CD4-positive, alpha-beta T cell (primary cell): Measurements from ENCODE around the gene OXTR. TPM values are rescaled to one million over a fixed set of nuclear protein-coding genes. Genes with fewer than 3 reads are reported as not detected.

ENCODE experiments used
- ATAC-seq: fragments of 200-7000 bp; cut with Tn5 transposase; one replicate; pipeline ENCODE4 v1.10.0; 2022; ENCODE audit warnings: mild to moderate bottlenecking; ENCODE audit not compliant: poor library complexity
- CTCF ChIA-PET: fragments of 350-600 bp; sonication (Branson Sonifier 250); formaldehyde crosslinking; loops from one replicate; lab custom pipeline; 2021; ENCODE audit warnings: antibody characterized with exemption, inconsistent platforms; lab: Charles Lee
- POLR2A ChIA-PET: fragments of 350-600 bp; sonication (Branson Sonifier 250); formaldehyde crosslinking; loops from one replicate; lab custom pipeline; 2021; ENCODE audit warnings: antibody characterized with exemption, inconsistent platforms; lab: Charles Lee
- DNase-seq, 14 experiments: peaks; one replicate each; pipeline ENCODE4 v3.0.0-alpha.2; 2013 to 2020; ENCODE audit warnings: mixed read lengths in 2 of 14
- H3K27ac ChIP-seq, 2 donors: one replicate each; pipeline versions ENCODE4 v1.5.1 to v1.7.0; 2013; ENCODE audit warnings: low read length in 2 of 2, low read depth in 1 of 2, mild to moderate bottlenecking in 1 of 2
- H3K27me3 ChIP-seq, 2 experiments: 1 replicate in 1 of 2; 2 replicates in 1 of 2; pipeline versions ENCODE4 v1.6.1 to v1.7.0; 2013; ENCODE audit warnings: low read length in 2 of 2, control low read depth in 1 of 2, mild to moderate bottlenecking in 1 of 2, moderate library complexity in 1 of 2; ENCODE audit not compliant: insufficient read depth in 2 of 2, control insufficient read depth in 1 of 2
- H3K36me3 ChIP-seq: one replicate; pipeline ENCODE4 v1.6.1; 2013; ENCODE audit warnings: low read length, control low read depth; ENCODE audit not compliant: insufficient read depth
- H3K4me1 ChIP-seq: one replicate; pipeline ENCODE4 v1.6.1; 2013; ENCODE audit warnings: low read length, control low read depth; ENCODE audit not compliant: insufficient read depth
- H3K4me3 ChIP-seq: one replicate; pipeline ENCODE4 v1.5.1; 2013; ENCODE audit warnings: mild to moderate bottlenecking, low read length, moderate library complexity
- H3K9me3 ChIP-seq, 2 experiments: 1 replicate in 1 of 2; 2 replicates in 1 of 2; pipeline versions ENCODE4 v1.6.1 to v1.7.0; 2013; ENCODE audit warnings: low read length in 2 of 2, mild to moderate bottlenecking in 2 of 2, control low read depth in 1 of 2, moderate library complexity in 1 of 2; ENCODE audit not compliant: control insufficient read depth in 1 of 2, insufficient read depth in 1 of 2
- H3K27ac Mint-ChIP-seq: one replicate; pipeline ENCODE4 v1.8.0; 2020; ENCODE audit warnings: mixed read lengths
- H3K27me3 Mint-ChIP-seq: one replicate; pipeline ENCODE4 v1.8.0; 2021; ENCODE audit warnings: mixed read lengths
- H3K36me3 Mint-ChIP-seq: one replicate; pipeline ENCODE4 v1.8.0; 2021; ENCODE audit warnings: low read depth, mixed read lengths
- H3K4me1 Mint-ChIP-seq: one replicate; pipeline ENCODE4 v1.8.0; 2021; ENCODE audit warnings: low read depth, mixed read lengths
- H3K4me3 Mint-ChIP-seq: one replicate; pipeline ENCODE4 v1.8.0; 2020; ENCODE audit warnings: mild to moderate bottlenecking, mixed read lengths
- H3K9me3 Mint-ChIP-seq: one replicate; pipeline ENCODE4 v1.8.0; 2020; ENCODE audit warnings: mixed read lengths
- intact Hi-C, 2 experiments: fragments of 100-400 bp; cut with DNase I in 1 of 2; cut with micrococcal nuclease in 1 of 2; formaldehyde crosslinking; loops; one replicate each; pipeline versions ENCODE4 v1.15.1 to v1.9.0; 2023 to 2025; cut with DNase I, micrococcal nuclease
- polyA plus RNA-seq, 2 donors: library from polyadenylated mRNA; unstranded; fragments of 120-200 nt; gene quantifications; one replicate each; pipeline ENCODE4 v1.2.1, GENCODE V29; 2013
- total RNA-seq, 174 experiments: library from RNA in 2 of 174; stranded (reverse) in 2 of 174; gene quantifications; one replicate each; pipeline ENCODE4 v1.2.3 and lab custom pipeline; 2021 to 2026
- TF ChIP-seq, protein P1 (sequence below): fragments of 200-600 bp; IDR thresholded peaks from one replicate; pipeline ENCODE4 v1.8.0; 2022; ENCODE audit warnings: antibody characterized with exemption, mild to moderate bottlenecking

The OXTR gene
- total RNA-seq: under 1 TPM; 0.11 to 0.17 TPM
- polyA plus RNA-seq (2013, experiment 1 of 2): 0.10 TPM
- 0.27 TPM for polyA plus RNA-seq (2013, experiment 2 of 2)
- total RNA-seq (lab: John Stamatoyannopoulos, UW): 0 to 2.3 (median 0.39) reads per million in 172 experiments

GRCh38 chr3:8769088-8769822 is at the start of gene OXTR:
Gene OXTR, minus strand, starts transcription at chr3:8769613. Its CDS starts 1,426 bp downstream, at chr3:8768187.
- ChIA-PET CTCF (interaction anchor here (0.8 to 1.5 kb wide), 4 partner anchors 9 to 534 kb away, joined by 3 read pairs; no protein-coding TSS in a partner anchor), POLR2A (no interaction called here)
- intact Hi-C loops: no loop called here
- Mint-ChIP-seq H3K4me3 (no peak within 1 kb of the TSS), H3K27me3 (peaks cover 54% of the 10 kb centered on the region), H3K9me3 (no peaks in the 10 kb centered on the region), H3K27ac (no peak within 1 kb of the TSS), H3K4me1 (peaks cover 5% of the 10 kb centered on the region), H3K36me3 (no peaks in the 10 kb centered on the region)
- peak; percentile 60 for ATAC-seq
- Histone ChIP-seq H3K9me3 (peaks cover 0 to 10% of the 10 kb centered on the region in 2 experiments), H3K4me1 (peaks cover 16% of the 10 kb centered on the region), H3K4me3 (peak within 1 kb of the TSS; percentile 12), H3K27ac (no peak within 1 kb of the TSS), H3K27me3 (peaks cover 25 to 35% of the 10 kb centered on the region in 2 experiments), H3K36me3 (no peaks in the 10 kb centered on the region)
- TF ChIP-seq, protein P1, sequence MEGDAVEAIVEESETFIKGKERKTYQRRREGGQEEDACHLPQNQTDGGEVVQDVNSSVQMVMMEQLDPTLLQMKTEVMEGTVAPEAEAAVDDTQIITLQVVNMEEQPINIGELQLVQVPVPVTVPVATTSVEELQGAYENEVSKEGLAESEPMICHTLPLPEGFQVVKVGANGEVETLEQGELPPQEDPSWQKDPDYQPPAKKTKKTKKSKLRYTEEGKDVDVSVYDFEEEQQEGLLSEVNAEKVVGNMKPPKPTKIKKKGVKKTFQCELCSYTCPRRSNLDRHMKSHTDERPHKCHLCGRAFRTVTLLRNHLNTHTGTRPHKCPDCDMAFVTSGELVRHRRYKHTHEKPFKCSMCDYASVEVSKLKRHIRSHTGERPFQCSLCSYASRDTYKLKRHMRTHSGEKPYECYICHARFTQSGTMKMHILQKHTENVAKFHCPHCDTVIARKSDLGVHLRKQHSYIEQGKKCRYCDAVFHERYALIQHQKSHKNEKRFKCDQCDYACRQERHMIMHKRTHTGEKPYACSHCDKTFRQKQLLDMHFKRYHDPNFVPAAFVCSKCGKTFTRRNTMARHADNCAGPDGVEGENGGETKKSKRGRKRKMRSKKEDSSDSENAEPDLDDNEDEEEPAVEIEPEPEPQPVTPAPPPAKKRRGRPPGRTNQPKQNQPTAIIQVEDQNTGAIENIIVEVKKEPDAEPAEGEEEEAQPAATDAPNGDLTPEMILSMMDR: peak; percentile 96
- peak in 13 of 14 experiments; percentile 11 to 60 (median 26) for DNase-seq

GRCh38 chr3:8817486-8817885 is 48.1 kb upstream of the OXTR start:
- DNase-seq (no peak), ATAC-seq (no peak)
- Mint-ChIP-seq H3K4me1 (no peaks in the 10 kb centered on the region), H3K4me3 (no peak overlapping the region), H3K27ac (no peak overlapping the region), H3K9me3 (peaks cover 29% of the 10 kb centered on the region), H3K27me3 (no peaks in the 10 kb centered on the region), H3K36me3 (peaks cover 17% of the 10 kb centered on the region)
- ChIA-PET POLR2A (no interaction called here), CTCF (no interaction called here)
- Histone ChIP-seq H3K27me3 (no peaks in the 10 kb centered on the region), H3K4me1 (no peaks in the 10 kb centered on the region), H3K4me3 (no peak overlapping the region), H3K9me3 (peaks cover 3 to 19% of the 10 kb centered on the region in 2 experiments), H3K36me3 (no peaks in the 10 kb centered on the region), H3K27ac (no peak overlapping the region)
- intact Hi-C loops: no loop called here
- TF ChIP-seq, protein P1: no peak

DNA sequence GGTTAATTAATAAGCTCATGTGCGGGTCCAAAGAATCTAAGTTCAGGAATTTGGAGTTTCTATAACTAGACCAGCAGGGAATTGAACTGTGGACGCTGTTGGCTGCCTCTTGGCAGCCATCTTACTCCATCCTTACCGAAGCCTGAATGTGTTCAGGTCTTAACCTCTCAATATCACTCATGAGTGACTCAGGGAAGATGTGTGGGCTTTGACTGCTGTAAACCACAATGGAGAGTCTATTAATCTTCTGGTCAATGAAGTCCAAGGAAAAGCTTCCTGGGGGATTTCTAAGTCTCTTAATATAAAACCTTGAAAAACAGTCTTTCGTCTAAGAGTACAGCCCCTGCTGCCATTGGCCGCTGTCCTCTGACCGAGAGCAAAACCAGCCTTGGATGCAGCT is 46.7 kb upstream of the OXTR start:
- no peak for DNase-seq
- POLR2A ChIA-PET: no interaction called here
- Histone ChIP-seq H3K27me3 (no peaks in the 10 kb centered on the region), H3K9me3 (peaks cover 3 to 19% of the 10 kb centered on the region in 2 experiments), H3K4me3 (no peak overlapping the region), H3K27ac (no peak overlapping the region), H3K36me3 (no peaks in the 10 kb centered on the region), H3K4me1 (no peaks in the 10 kb centered on the region)
- H3K4me1 Mint-ChIP-seq: no peaks in the 10 kb centered on the region
- TF ChIP-seq, protein P1: no peak
- peaks cover 11% of the 10 kb centered on the region for H3K36me3 Mint-ChIP-seq
- H3K27me3 Mint-ChIP-seq: no peaks in the 10 kb centered on the region
- H3K4me3 Mint-ChIP-seq: no peak overlapping the region
- intact Hi-C loops: no loop called here
- ATAC-seq: no peak
- peaks cover 24% of the 10 kb centered on the region for H3K9me3 Mint-ChIP-seq
- H3K27ac Mint-ChIP-seq: no peak overlapping the region
- CTCF ChIA-PET: no interaction called here
